Breast epithelium (tissue), 4 donors: ENCODE results near the gene PDZD8. TPM values are rescaled to one million over a fixed set of nuclear protein-coding genes. Genes with fewer than 3 reads are reported as not detected.
A peak's percentile ranks its signal among the peaks of the same experiment; 100 is the strongest.

ENCODE experiments used
- DNase-seq, 2 donors: peaks; one replicate each; pipeline ENCODE4 v3.0.0-alpha.2; 2019; ENCODE audit warnings: low spot score in 2 of 2
- H3K27ac ChIP-seq, 2 donors: fragments of 200-600 bp; sonication (generic) in 1 of 2; one replicate each; pipeline ENCODE4 v1.5.1; 2016 to 2019; ENCODE audit warnings: mild to moderate bottlenecking in 1 of 2
- H3K27me3 ChIP-seq, 2 donors: fragments of 200-600 bp; sonication (generic) in 1 of 2; one replicate each; pipeline versions ENCODE4 v1.5.1 to v1.6.0; 2017 to 2019; ENCODE audit warnings: control low read depth in 1 of 2, mild to moderate bottlenecking in 1 of 2
- H3K36me3 ChIP-seq: fragments of 200-600 bp; one replicate; pipeline ENCODE4 v1.5.1; 2019
- H3K4me1 ChIP-seq, 2 donors: fragments of 200-600 bp; sonication (generic); one replicate each; pipeline ENCODE4 v1.5.1; 2016 to 2019; ENCODE audit warnings: control low read depth in 1 of 2
- H3K4me3 ChIP-seq, 3 donors: fragments of 200-600 bp; sonication (generic); 1 replicate in 2 of 3; 2 replicates in 1 of 3; pipeline ENCODE4 v1.5.1; 2016 to 2019; ENCODE audit warnings: mild to moderate bottlenecking in 3 of 3, moderate library complexity in 2 of 3
- H3K9me3 ChIP-seq, 2 donors: fragments of 200-600 bp; sonication (generic) in 1 of 2; one replicate each; pipeline ENCODE4 v1.5.1; 2016 to 2019; ENCODE audit warnings: control low read depth in 1 of 2
- POLR2A ChIP-seq: fragments of 450-650 bp; IDR thresholded peaks from one replicate; pipeline ENCODE4 v1.6.1; 2016; ENCODE audit warnings: antibody characterized with exemption, mild to moderate bottlenecking, moderate library complexity
- POLR2AphosphoS5 ChIP-seq, 3 donors: sonication (generic); formaldehyde crosslinking; IDR thresholded peaks; one replicate each; pipeline ENCODE4 v1.6.1; 2017; ENCODE audit warnings: antibody characterized with exemption in 3 of 3
- intact Hi-C: fragments of 100-400 bp; cut with DNase I; formaldehyde crosslinking; loops from one replicate; pipeline ENCODE4 v1.15.1; 2023; ENCODE audit warnings: low total_unique reads
- total RNA-seq, 3 donors: library from RNA; depleted of rRNA; stranded (reverse); fragments of >200 nt; gene quantifications; one replicate each; pipeline ENCODE4 v1.1.0, GENCODE V29; 2016
- TF ChIP-seq, protein P1 (sequence below), 3 donors: fragments of 450-650 bp; IDR thresholded peaks; one replicate each; pipeline ENCODE4 v1.5.1; 2016 to 2017; ENCODE audit warnings: antibody characterized with exemption in 3 of 3, mild to moderate bottlenecking in 3 of 3, moderate library complexity in 3 of 3

PDZD8 gene, protein sequence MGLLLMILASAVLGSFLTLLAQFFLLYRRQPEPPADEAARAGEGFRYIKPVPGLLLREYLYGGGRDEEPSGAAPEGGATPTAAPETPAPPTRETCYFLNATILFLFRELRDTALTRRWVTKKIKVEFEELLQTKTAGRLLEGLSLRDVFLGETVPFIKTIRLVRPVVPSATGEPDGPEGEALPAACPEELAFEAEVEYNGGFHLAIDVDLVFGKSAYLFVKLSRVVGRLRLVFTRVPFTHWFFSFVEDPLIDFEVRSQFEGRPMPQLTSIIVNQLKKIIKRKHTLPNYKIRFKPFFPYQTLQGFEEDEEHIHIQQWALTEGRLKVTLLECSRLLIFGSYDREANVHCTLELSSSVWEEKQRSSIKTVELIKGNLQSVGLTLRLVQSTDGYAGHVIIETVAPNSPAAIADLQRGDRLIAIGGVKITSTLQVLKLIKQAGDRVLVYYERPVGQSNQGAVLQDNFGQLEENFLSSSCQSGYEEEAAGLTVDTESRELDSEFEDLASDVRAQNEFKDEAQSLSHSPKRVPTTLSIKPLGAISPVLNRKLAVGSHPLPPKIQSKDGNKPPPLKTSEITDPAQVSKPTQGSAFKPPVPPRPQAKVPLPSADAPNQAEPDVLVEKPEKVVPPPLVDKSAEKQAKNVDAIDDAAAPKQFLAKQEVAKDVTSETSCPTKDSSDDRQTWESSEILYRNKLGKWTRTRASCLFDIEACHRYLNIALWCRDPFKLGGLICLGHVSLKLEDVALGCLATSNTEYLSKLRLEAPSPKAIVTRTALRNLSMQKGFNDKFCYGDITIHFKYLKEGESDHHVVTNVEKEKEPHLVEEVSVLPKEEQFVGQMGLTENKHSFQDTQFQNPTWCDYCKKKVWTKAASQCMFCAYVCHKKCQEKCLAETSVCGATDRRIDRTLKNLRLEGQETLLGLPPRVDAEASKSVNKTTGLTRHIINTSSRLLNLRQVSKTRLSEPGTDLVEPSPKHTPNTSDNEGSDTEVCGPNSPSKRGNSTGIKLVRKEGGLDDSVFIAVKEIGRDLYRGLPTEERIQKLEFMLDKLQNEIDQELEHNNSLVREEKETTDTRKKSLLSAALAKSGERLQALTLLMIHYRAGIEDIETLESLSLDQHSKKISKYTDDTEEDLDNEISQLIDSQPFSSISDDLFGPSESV
- total RNA-seq: 10 to 100 TPM; 27.5 to 51.2 (median 27.9) TPM

DNA sequence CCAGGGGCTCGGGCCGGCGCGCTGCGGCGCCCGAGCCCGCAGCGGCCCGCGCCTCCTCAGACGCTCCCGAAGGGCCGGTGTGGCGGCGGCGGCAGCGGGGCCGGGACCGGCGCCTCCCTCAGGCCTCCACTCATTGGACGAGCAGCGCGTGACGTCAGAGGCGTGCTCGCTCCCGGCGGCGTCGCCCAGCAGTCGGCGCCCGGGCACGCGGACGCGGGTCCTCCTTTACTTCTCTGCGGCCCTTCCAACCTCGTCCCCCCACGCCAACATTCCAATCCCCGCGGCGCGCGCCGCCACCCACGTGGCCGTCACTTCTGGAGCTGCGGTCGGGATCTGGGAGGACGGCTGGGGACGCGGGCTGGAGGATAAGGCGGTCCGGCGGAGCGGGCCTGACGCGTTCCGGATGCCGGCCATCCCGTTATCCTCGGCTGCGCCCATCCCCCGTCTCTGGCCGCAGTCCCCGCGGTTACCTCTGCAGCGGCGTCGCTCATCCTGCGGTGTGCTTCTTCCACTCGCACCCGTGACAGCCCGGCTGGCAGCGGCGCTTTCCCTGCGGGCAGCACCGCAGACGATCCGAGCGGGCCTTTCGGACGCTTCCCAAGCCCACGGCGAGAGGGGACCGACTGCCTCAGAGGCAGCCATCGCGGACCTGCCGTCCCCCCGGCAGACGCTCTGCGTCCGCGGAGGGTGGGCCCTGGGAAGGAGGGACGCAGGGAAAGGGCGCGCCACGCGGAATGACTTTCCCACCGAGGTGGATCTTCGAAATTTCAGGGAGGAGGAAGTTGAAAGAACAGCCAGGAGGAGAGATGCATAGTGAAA lies at the start of gene PDZD8:
TSS of gene PDZD8 (minus strand) at position 81 of the 819 bp plus-strand sequence. CDS start 213 bp downstream, outside the sequence.
- peak; percentile 89 to 91 for DNase-seq
- intact Hi-C loops: no loop called here
- H3K27ac ChIP-seq: peak within 1 kb of the TSS; percentile 94 to 96
- H3K27me3 ChIP-seq: peaks cover 0 to 4% of the 10 kb centered on the region in 2 donors
- H3K4me1 ChIP-seq: peaks cover 0 to 7% of the 10 kb centered on the region in 2 donors
- TF ChIP-seq, protein P1, sequence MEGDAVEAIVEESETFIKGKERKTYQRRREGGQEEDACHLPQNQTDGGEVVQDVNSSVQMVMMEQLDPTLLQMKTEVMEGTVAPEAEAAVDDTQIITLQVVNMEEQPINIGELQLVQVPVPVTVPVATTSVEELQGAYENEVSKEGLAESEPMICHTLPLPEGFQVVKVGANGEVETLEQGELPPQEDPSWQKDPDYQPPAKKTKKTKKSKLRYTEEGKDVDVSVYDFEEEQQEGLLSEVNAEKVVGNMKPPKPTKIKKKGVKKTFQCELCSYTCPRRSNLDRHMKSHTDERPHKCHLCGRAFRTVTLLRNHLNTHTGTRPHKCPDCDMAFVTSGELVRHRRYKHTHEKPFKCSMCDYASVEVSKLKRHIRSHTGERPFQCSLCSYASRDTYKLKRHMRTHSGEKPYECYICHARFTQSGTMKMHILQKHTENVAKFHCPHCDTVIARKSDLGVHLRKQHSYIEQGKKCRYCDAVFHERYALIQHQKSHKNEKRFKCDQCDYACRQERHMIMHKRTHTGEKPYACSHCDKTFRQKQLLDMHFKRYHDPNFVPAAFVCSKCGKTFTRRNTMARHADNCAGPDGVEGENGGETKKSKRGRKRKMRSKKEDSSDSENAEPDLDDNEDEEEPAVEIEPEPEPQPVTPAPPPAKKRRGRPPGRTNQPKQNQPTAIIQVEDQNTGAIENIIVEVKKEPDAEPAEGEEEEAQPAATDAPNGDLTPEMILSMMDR (IDR thresholded peaks at IDR 0.05): peak in 1 of 3 donors; percentile 11
- TF ChIP-seq POLR2A (peak; percentile 47), POLR2AphosphoS5 (IDR thresholded peaks at IDR 0.05) (peak; percentile 69 to 83 (median 78))
- peak within 1 kb of the TSS; percentile 63 to 96 (median 87) for H3K4me3 ChIP-seq
- no peaks in the 10 kb centered on the region for H3K9me3 ChIP-seq
- H3K36me3 ChIP-seq: no peaks in the 10 kb centered on the region

DNA sequence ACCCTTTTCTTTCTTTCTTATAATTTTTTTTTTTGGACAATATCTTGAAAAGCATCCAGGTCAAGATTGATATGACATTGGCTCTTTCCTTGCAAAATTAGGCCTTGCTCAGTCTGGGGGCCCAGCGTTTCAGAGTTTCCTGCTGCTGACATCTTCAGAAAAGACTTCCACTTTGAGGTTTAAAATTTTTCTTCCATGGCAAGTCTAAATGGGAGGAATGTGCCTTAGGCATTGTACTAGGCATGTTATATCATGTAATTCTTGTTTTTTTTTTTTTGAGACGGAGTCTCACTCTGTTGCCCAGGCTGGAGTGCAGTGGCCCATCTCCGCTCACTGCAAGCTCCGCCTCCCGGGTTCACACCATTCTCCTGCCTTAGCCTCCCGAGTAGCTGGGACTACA lies 48.9 kb upstream of the PDZD8 start:
- Histone ChIP-seq H3K9me3 (peaks cover 0 to 18% of the 10 kb centered on the region in 2 donors), H3K4me1 (no peaks in the 10 kb centered on the region), H3K4me3 (no peak overlapping the region), H3K36me3 (no peaks in the 10 kb centered on the region), H3K27me3 (no peaks in the 10 kb centered on the region), H3K27ac (no peak overlapping the region)
- no peak for DNase-seq
- TF ChIP-seq POLR2A: no peak
- no peak for TF ChIP-seq POLR2AphosphoS5 (IDR thresholded peaks at IDR 0.05)
- intact Hi-C loops: no loop called here

DNA sequence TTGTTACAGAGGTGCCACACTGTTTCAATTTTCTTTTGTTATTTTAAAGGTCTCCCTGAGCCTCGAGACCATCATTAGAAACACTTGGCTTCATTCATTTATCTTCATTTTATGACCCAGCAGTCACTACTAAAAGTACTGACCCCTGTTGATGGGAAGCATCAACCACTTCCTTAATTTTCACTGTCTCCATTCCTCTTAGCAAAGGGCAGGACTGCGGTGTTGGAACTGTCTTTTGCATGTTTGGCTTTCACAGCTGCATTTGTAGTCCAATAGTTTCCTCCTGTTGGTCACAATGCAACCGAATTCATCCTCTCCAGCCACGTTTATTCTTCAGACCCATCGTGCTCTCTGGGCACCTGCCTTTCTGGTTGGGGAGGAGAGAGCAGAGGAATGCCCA lies 46.7 kb upstream of the PDZD8 start:
- Histone ChIP-seq H3K36me3 (no peaks in the 10 kb centered on the region), H3K27me3 (no peaks in the 10 kb centered on the region), H3K27ac (no peak overlapping the region), H3K9me3 (peaks cover 0 to 18% of the 10 kb centered on the region in 2 donors), H3K4me3 (no peak overlapping the region), H3K4me1 (no peaks in the 10 kb centered on the region)
- intact Hi-C loops: no loop called here
- no peak for TF ChIP-seq POLR2A
- no peak for DNase-seq

DNA sequence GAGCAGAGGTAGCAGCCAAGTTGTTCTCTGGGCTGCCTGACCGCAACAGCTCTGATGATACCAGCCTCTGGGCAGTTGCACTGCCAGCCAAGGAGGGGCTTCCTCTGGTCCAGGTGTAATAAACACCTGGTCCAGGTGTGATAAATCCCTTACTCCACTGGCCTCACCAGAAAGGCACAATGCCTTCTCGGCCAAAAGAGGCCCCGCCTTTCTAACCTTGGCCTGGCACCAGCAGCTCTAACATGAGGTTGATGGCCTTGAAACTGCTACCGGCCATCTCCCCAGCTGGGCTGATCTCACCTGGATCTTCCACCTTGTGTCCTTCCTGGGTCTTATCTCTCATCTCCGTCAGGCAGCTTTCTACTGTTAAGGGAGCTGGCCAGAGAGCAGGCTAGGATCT lies 45.5 kb upstream of the PDZD8 start:
- Histone ChIP-seq H3K36me3 (no peaks in the 10 kb centered on the region), H3K9me3 (peaks cover 0 to 18% of the 10 kb centered on the region in 2 donors), H3K27ac (no peak overlapping the region), H3K4me1 (no peaks in the 10 kb centered on the region), H3K27me3 (no peaks in the 10 kb centered on the region), H3K4me3 (no peak overlapping the region)
- intact Hi-C loops: no loop called here
- TF ChIP-seq POLR2AphosphoS5 (IDR thresholded peaks at IDR 0.05) (no peak), POLR2A (no peak)
- TF ChIP-seq, protein P1 (IDR thresholded peaks at IDR 0.05): no peak
- DNase-seq: no peak

GRCh38 chr10:117419921-117420320 lies 44.7 kb upstream of the PDZD8 start:
- H3K9me3 ChIP-seq: peaks cover 0 to 18% of the 10 kb centered on the region in 2 donors
- TF ChIP-seq POLR2AphosphoS5 (IDR thresholded peaks at IDR 0.05): no peak
- TF ChIP-seq POLR2A: no peak
- TF ChIP-seq, protein P1 (IDR thresholded peaks at IDR 0.05): no peak
- DNase-seq: no peak
- no peak overlapping the region for H3K4me3 ChIP-seq
- H3K27ac ChIP-seq: no peak overlapping the region
- intact Hi-C loops: no loop called here
- H3K36me3 ChIP-seq: no peaks in the 10 kb centered on the region
- no peaks in the 10 kb centered on the region for H3K4me1 ChIP-seq
- no peaks in the 10 kb centered on the region for H3K27me3 ChIP-seq
